Effector memory CD4-positive, alpha-beta T cell (primary cell): Measurements from ENCODE around the gene EPB41.
"Not testable (repeated sequence)": the region's sequence is repeated elsewhere in the genome, so short reads cannot be mapped to it uniquely, and the experiment has no call there.

Source experiments
- DNase-seq, 3 donors: peaks; one replicate each; pipeline ENCODE4 v3.0.0-alpha.2; 2020
- H3K27ac ChIP-seq: 2 replicates; pipeline ENCODE4 v1.7.0; 2013; ENCODE audit warnings: mild to moderate bottlenecking, low read length, moderate library complexity; ENCODE audit not compliant: insufficient read depth, poor library complexity, severe bottlenecking
- H3K27me3 ChIP-seq: replicated peaks from 2 replicates; pipeline ENCODE4 v1.7.0; 2013; ENCODE audit warnings: mild to moderate bottlenecking, low read length; ENCODE audit not compliant: insufficient read depth, control insufficient read depth, poor library complexity, severe bottlenecking
- H3K36me3 ChIP-seq: 2 replicates; pipeline ENCODE4 v1.7.0; 2013; ENCODE audit warnings: mild to moderate bottlenecking, low read length, moderate library complexity; ENCODE audit not compliant: control insufficient read depth, insufficient read depth
- H3K4me1 ChIP-seq: 2 replicates; pipeline ENCODE4 v1.7.0; 2013; ENCODE audit warnings: low read length, mild to moderate bottlenecking; ENCODE audit not compliant: control insufficient read depth, insufficient read depth, poor library complexity, severe bottlenecking
- H3K4me3 ChIP-seq: 2 replicates; pipeline ENCODE4 v1.7.0; 2013; ENCODE audit warnings: low read length, low read depth, mild to moderate bottlenecking; ENCODE audit not compliant: insufficient read depth, poor library complexity, severe bottlenecking
- H3K9me3 ChIP-seq: 2 replicates; pipeline ENCODE4 v1.7.0; 2013; ENCODE audit warnings: mild to moderate bottlenecking, low read length, moderate library complexity; ENCODE audit not compliant: control insufficient read depth

The EPB41 gene

DNA sequence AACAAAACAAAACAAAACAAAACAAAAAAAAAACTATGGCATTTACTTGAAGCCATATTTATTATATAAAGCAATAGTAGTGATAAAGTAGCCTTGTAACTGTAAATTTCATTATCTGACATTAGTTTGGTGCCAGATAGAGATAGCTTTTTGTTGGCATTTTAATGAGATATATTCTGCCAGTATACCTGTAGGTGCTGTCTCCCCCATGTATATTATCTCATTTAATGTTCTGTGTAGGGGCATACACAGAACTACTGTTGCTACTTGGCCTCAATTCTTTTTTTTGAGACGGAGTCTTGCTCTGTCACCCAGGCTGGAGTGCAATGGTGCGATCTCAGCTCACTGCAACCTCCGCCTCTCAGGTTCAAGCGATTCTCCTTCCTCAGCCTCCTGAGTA is 141.9 kb downstream of the EPB41 start:
- peaks cover 43% of the 10 kb centered on the region for H3K36me3 ChIP-seq
- H3K27ac ChIP-seq = no peak overlapping the region
- no peak overlapping the region for H3K4me3 ChIP-seq
- H3K4me1 ChIP-seq = no peaks in the 10 kb centered on the region
- DNase-seq = no peak
- no peaks in the 10 kb centered on the region for H3K9me3 ChIP-seq
- H3K27me3 ChIP-seq = no peaks in the 10 kb centered on the region

DNA sequence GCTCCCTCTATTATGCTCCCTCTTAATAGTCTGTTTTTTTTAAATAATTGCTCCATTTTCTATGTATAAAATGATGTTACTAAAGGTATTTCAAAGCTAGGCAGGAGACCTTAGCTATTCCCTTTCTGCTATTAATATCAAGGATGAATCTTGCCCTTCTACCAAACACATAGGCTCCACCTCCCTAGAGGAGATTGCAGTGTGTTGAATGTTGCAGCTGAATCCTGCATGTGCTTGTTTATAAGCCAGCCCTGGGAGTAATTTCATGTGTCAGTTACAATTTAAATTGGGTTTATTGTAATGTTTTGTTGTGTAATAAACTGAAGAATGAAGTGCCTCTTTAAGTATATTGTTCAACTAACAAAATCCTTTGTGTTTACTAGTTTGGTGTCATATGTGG is 143.3 kb downstream of the EPB41 start:
- Histone ChIP-seq H3K27me3 (no peaks in the 10 kb centered on the region), H3K36me3 (peaks cover 46% of the 10 kb centered on the region), H3K9me3 (no peaks in the 10 kb centered on the region), H3K4me1 (no peaks in the 10 kb centered on the region), H3K4me3 (no peak overlapping the region), H3K27ac (no peak overlapping the region)
- DNase-seq = no peak

GRCh38 chr1:29062157-29062942 is 148.0 kb downstream of the EPB41 start:
- DNase-seq = no peak
- Histone ChIP-seq H3K27me3 (no peaks in the 10 kb centered on the region), H3K36me3 (peaks cover 37% of the 10 kb centered on the region), H3K9me3 (no peaks in the 10 kb centered on the region), H3K27ac (no peak overlapping the region), H3K4me3 (no peak overlapping the region), H3K4me1 (no peaks in the 10 kb centered on the region)

- Histone ChIP-seq H3K36me3 (peaks cover 43% of the 10 kb centered on the region), H3K4me3 (no peak overlapping the region), H3K9me3 (no peaks in the 10 kb centered on the region), H3K27ac (no peak overlapping the region), H3K27me3 (no peaks in the 10 kb centered on the region), H3K4me1 (no peaks in the 10 kb centered on the region)
- no peak for DNase-seq
Measured at GRCh38 chr1:29064064-29064463, 149.7 kb downstream of the EPB41 start.

- Histone ChIP-seq H3K27me3 (no peaks in the 10 kb centered on the region), H3K4me1 (no peaks in the 10 kb centered on the region), H3K36me3 (peaks cover 33% of the 10 kb centered on the region), H3K4me3 (no peak overlapping the region), H3K27ac (no peak overlapping the region), H3K9me3 (no peaks in the 10 kb centered on the region)
- no peak for DNase-seq
Measured at GRCh38 chr1:29077155-29077554, 162.8 kb downstream of the EPB41 start.

DNA sequence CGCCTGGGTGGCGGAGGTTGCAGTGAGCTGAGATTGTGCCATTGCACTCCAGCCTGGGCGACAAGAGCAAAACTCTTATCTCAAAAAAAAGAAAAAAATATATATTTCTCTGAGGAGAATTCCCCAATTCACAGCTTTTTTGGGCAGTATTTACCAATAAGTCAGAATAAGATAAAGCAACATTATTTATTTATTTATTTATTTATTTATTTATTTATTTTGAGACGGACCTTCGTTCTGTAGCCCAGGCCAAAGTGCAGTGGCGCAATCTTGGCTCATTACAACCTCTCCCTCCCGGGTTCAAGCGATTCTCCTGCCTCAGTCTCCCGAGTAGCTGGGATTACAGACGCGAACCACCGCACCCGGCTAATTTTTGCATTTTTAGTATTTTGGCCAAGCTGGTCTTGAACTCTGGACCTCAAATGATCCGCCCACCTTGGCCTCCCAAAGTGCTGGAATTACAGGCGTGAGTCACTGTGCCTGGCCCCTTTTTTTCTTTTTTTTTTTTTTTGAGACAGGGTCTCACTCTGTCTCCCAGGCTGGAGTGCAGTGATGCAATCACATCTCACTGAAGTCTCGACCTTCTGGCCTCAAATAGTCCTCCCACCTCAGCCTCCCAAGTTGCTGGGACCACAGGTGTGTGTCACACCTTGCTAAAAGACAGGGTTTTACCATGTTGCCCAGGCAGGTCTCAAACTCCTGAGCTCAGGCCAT is 165.7 kb downstream of the EPB41 start:
- H3K4me3 ChIP-seq, H3K9me3 ChIP-seq, H3K27me3 ChIP-seq, DNase-seq, H3K4me1 ChIP-seq, H3K27ac ChIP-seq: not testable (repeated sequence)
- H3K36me3 ChIP-seq = peaks cover 26% of the 10 kb centered on the region

DNA sequence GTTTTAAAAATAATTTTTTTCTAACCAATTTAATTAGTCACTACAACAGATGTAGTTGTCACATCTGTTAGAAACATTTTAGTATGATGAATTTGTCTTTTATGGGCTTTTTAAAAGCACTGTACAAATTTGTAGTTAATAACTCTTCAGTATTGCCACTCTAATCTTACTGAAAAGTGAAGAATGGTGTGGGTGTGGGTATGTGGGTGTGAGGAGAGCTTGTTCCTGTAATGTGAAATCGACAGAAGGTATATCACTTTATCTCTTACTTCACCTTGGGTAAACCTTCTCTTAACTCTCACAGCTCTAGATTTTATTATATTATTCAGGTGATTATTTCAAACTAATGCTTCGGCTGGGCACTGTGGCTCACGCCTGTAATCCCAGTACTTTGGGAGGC is 166.8 kb downstream of the EPB41 start:
- Histone ChIP-seq H3K4me1 (no peaks in the 10 kb centered on the region), H3K36me3 (peaks cover 24% of the 10 kb centered on the region), H3K27me3 (no peaks in the 10 kb centered on the region), H3K27ac (no peak overlapping the region), H3K9me3 (no peaks in the 10 kb centered on the region), H3K4me3 (no peak overlapping the region)
- DNase-seq = no peak

DNA sequence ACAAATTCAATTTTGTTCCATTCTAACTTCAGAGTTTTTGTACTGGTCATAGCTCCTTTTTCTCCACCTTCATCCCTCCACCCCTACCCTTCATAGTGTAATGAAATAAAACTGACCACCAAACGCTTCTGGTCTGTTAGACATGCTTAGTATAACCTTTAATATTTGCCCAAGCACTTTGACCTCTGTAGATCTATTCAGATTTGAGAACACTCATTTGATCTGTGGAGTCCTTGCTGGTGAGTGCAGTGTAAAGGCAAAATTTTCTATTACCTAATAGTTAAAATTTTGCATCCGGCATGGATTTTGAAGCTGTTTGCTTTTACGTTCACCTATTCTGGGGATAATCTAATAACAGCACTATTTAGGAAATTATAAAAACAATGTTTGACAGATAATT is 168.2 kb downstream of the EPB41 start:
- H3K4me3 ChIP-seq = no peak overlapping the region
- H3K27ac ChIP-seq = no peak overlapping the region
- H3K9me3 ChIP-seq = no peaks in the 10 kb centered on the region
- H3K36me3 ChIP-seq = peaks cover 17% of the 10 kb centered on the region
- no peaks in the 10 kb centered on the region for H3K4me1 ChIP-seq
- no peak for DNase-seq
- H3K27me3 ChIP-seq = no peaks in the 10 kb centered on the region

DNA sequence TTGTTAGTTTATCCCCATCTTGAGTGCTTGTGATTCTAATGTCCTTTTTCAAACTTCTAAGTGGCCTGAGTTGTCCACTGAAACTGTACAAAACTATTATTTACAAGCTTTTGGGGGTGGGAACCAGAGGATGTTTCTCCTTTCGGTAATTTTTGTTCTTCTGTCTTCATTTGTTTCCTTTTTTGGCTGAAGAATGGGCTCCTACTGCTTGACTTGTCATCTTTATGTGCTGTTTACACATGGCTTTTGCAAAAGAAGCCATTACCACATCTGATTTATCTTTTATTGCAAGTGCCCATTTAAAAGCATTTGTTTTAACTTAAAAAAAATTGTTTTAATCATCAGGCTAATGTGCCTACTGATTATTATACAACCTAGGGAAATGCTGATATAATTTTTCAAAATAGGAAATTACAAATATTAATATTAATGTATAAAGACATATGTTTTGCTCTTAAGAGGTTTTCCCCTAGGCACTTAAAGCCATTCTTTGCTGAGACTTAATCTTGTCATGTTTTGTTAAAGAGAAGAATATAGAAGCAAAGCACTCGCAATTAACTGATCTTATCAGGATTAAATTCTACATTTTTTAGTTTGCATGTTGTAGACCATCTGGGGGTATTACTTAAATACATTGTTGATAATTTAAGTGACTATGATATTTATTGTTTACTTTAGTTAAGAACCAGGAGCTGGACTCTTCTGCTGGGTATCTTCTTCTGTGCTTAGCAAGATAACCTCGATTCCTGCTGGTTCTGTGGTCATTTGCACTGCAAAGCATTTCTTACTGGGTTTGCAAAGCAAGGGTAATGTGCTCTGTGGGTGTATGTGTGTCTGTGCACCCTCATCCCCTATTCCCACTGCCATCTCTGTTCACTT is 169.2 kb downstream of the EPB41 start:
- no peaks in the 10 kb centered on the region for H3K27me3 ChIP-seq
- H3K27ac ChIP-seq = no peak overlapping the region
- H3K4me3 ChIP-seq = no peak overlapping the region
- no peaks in the 10 kb centered on the region for H3K9me3 ChIP-seq
- DNase-seq = no peak
- H3K4me1 ChIP-seq = no peaks in the 10 kb centered on the region
- peaks cover 18% of the 10 kb centered on the region for H3K36me3 ChIP-seq

DNA sequence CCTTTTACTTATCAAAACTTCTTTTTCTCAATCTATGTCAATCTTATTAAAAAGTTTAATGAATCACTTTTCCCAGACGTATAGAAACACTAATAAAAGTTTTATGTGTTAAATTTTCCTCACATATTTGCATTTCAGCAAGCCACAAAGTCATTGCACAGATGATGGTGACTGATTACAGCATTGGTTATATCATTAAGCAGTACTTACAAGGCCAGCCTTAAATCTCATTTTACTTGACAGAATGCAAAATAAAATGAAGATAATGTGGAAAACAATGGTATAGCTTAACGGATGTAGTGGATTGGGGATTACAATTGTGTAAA is 169.8 kb downstream of the EPB41 start:
- Histone ChIP-seq H3K9me3 (no peaks in the 10 kb centered on the region), H3K4me3 (no peak overlapping the region), H3K27ac (no peak overlapping the region), H3K27me3 (no peaks in the 10 kb centered on the region), H3K36me3 (peaks cover 21% of the 10 kb centered on the region), H3K4me1 (no peaks in the 10 kb centered on the region)
- DNase-seq = no peak
